Measurements from ENCODE around the gene TAF6L. TPM values are rescaled to one million over a fixed set of nuclear protein-coding genes. Genes with fewer than 3 reads are reported as not detected.

Gene TAF6L
- polyA plus RNA-seq, 1 donor from 2014 or later: 55.2 TPM

DNA sequence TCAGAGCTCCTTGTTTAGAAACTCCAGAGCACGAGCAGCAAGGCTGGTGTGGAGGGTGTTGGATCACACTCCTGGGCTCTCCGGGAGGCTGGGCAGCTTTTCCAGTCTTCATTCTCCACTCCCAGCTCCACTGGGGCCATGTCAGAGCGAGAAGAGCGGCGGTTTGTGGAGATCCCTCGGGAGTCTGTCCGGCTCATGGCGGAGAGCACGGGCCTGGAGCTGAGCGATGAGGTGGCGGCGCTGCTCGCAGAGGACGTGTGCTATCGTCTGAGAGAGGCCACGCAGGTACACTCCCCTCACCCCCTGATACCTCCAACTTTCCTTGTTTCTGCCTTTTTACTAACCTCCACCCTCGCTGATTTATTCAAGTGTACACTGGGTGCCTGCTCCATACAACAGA, 4.5 kb downstream of the TAF6L start:
- no peak for TF ChIP-seq EZH2 (IDR thresholded peaks at IDR 0.05; ENCODE audit: borderline replicate concordance, insufficient read depth, low read length, poor library complexity, severe bottlenecking)
- TF ChIP-seq EP300 (conservative IDR thresholded peaks at IDR 0.05; ENCODE audit: poor library complexity, severe bottlenecking): no peak
- TF ChIP-seq RAD21 (conservative IDR thresholded peaks at IDR 0.05): no peak
- no peak for TF ChIP-seq MXI1 (conservative IDR thresholded peaks at IDR 0.05; ENCODE audit: poor library complexity, severe bottlenecking)
- TF ChIP-seq TAF1 (IDR thresholded peaks at IDR 0.05; ENCODE audit: low read depth): no peak
- TF ChIP-seq, protein P1, sequence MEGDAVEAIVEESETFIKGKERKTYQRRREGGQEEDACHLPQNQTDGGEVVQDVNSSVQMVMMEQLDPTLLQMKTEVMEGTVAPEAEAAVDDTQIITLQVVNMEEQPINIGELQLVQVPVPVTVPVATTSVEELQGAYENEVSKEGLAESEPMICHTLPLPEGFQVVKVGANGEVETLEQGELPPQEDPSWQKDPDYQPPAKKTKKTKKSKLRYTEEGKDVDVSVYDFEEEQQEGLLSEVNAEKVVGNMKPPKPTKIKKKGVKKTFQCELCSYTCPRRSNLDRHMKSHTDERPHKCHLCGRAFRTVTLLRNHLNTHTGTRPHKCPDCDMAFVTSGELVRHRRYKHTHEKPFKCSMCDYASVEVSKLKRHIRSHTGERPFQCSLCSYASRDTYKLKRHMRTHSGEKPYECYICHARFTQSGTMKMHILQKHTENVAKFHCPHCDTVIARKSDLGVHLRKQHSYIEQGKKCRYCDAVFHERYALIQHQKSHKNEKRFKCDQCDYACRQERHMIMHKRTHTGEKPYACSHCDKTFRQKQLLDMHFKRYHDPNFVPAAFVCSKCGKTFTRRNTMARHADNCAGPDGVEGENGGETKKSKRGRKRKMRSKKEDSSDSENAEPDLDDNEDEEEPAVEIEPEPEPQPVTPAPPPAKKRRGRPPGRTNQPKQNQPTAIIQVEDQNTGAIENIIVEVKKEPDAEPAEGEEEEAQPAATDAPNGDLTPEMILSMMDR (IDR thresholded peaks at IDR 0.05; ENCODE audit: poor library complexity, severe bottlenecking): no peak
- no peak for TF ChIP-seq SMC3 (conservative IDR thresholded peaks at IDR 0.05; ENCODE audit: poor library complexity)
- no peak for TF ChIP-seq POLR2AphosphoS5 (IDR thresholded peaks at IDR 0.05)
- TF ChIP-seq, protein P2, sequence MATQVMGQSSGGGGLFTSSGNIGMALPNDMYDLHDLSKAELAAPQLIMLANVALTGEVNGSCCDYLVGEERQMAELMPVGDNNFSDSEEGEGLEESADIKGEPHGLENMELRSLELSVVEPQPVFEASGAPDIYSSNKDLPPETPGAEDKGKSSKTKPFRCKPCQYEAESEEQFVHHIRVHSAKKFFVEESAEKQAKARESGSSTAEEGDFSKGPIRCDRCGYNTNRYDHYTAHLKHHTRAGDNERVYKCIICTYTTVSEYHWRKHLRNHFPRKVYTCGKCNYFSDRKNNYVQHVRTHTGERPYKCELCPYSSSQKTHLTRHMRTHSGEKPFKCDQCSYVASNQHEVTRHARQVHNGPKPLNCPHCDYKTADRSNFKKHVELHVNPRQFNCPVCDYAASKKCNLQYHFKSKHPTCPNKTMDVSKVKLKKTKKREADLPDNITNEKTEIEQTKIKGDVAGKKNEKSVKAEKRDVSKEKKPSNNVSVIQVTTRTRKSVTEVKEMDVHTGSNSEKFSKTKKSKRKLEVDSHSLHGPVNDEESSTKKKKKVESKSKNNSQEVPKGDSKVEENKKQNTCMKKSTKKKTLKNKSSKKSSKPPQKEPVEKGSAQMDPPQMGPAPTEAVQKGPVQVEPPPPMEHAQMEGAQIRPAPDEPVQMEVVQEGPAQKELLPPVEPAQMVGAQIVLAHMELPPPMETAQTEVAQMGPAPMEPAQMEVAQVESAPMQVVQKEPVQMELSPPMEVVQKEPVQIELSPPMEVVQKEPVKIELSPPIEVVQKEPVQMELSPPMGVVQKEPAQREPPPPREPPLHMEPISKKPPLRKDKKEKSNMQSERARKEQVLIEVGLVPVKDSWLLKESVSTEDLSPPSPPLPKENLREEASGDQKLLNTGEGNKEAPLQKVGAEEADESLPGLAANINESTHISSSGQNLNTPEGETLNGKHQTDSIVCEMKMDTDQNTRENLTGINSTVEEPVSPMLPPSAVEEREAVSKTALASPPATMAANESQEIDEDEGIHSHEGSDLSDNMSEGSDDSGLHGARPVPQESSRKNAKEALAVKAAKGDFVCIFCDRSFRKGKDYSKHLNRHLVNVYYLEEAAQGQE (IDR thresholded peaks at IDR 0.05; ENCODE audit: borderline replicate concordance): no peak
- no peaks in the 10 kb centered on the region for H3K36me3 ChIP-seq (ENCODE audit: insufficient read depth, low read length)
- no peaks in the 10 kb centered on the region for H3K9me2 ChIP-seq (ENCODE audit: insufficient read depth, low read length)
- H4K20me1 ChIP-seq (ENCODE audit: insufficient read depth): no peaks in the 10 kb centered on the region
- no peaks in the 10 kb centered on the region for H3K9me3 ChIP-seq (ENCODE audit: low read length)
- H3K4me2 ChIP-seq (ENCODE audit: low read length): no peak overlapping the region
- H3K9ac ChIP-seq (ENCODE audit: low read length): no peak overlapping the region
- H3K4me3 ChIP-seq (ENCODE audit: low read length): no peak overlapping the region
- no peak overlapping the region for H3K27ac ChIP-seq (ENCODE audit: low read length)
- H2AFZ ChIP-seq (ENCODE audit: low read depth, low read length): no peak overlapping the region
- H3F3A ChIP-seq (ENCODE audit: insufficient read depth, low read length, poor library complexity, severe bottlenecking): peaks cover 3% of the 10 kb centered on the region
- no peaks in the 10 kb centered on the region for H3K27me3 ChIP-seq (ENCODE audit: insufficient read depth, low read depth, low read length)
- H3K79me2 ChIP-seq (replicated peaks; ENCODE audit: insufficient read depth, low read length): peaks cover 10% of the 10 kb centered on the region

DNA sequence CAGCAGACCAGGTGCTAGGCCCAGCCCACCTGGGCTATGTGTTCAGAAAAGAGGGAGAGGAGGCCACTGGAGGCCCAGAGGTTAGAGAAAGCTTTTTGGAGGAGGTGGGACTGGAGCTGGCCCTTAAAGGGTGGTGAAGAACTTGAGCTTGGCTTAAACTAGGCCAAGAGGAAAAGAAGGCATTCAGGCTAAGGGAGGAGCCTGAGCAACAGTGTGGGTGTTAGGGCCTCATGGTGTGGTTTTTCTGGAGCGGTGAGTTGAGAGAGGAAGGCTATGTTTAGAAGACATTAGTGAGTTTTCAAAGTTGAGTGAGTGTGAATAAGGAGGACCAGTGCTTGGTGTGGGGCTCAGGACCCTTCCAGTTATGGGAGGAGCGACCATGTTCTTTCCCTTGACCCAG, 6.2 kb downstream of the TAF6L start:
- H3K9ac ChIP-seq (ENCODE audit: low read length): no peak overlapping the region
- no peaks in the 10 kb centered on the region for H4K20me1 ChIP-seq (ENCODE audit: insufficient read depth)
- no peak overlapping the region for H2AFZ ChIP-seq (ENCODE audit: low read depth, low read length)
- H3F3A ChIP-seq (ENCODE audit: insufficient read depth, low read length, poor library complexity, severe bottlenecking): no peaks in the 10 kb centered on the region
- H3K4me3 ChIP-seq (ENCODE audit: low read length): no peak overlapping the region
- peaks cover 3% of the 10 kb centered on the region for H3K79me2 ChIP-seq (replicated peaks; ENCODE audit: insufficient read depth, low read length)
- no peak overlapping the region for H3K27ac ChIP-seq (ENCODE audit: low read length)
- no peaks in the 10 kb centered on the region for H3K27me3 ChIP-seq (ENCODE audit: insufficient read depth, low read depth, low read length)
- TF ChIP-seq SMC3 (conservative IDR thresholded peaks at IDR 0.05; ENCODE audit: poor library complexity): no peak
- TF ChIP-seq EZH2 (IDR thresholded peaks at IDR 0.05; ENCODE audit: borderline replicate concordance, insufficient read depth, low read length, poor library complexity, severe bottlenecking): no peak
- TF ChIP-seq, protein P2 (IDR thresholded peaks at IDR 0.05; ENCODE audit: borderline replicate concordance): no peak
- no peak for TF ChIP-seq EP300 (conservative IDR thresholded peaks at IDR 0.05; ENCODE audit: poor library complexity, severe bottlenecking)
- TF ChIP-seq, protein P1 (IDR thresholded peaks at IDR 0.05; ENCODE audit: poor library complexity, severe bottlenecking): no peak
- no peak for TF ChIP-seq MXI1 (conservative IDR thresholded peaks at IDR 0.05; ENCODE audit: poor library complexity, severe bottlenecking)
- TF ChIP-seq RAD21 (conservative IDR thresholded peaks at IDR 0.05): no peak
- TF ChIP-seq POLR2AphosphoS5 (IDR thresholded peaks at IDR 0.05): no peak
- no peak for TF ChIP-seq TAF1 (IDR thresholded peaks at IDR 0.05; ENCODE audit: low read depth)
- no peak overlapping the region for H3K4me2 ChIP-seq (ENCODE audit: low read length)
- no peaks in the 10 kb centered on the region for H3K9me3 ChIP-seq (ENCODE audit: low read length)
- no peaks in the 10 kb centered on the region for H3K9me2 ChIP-seq (ENCODE audit: insufficient read depth, low read length)
- no peaks in the 10 kb centered on the region for H3K36me3 ChIP-seq (ENCODE audit: insufficient read depth, low read length)

All from neural cell (in vitro differentiated cells).